ENCODE results near the gene ABCF3. TPM values are rescaled to one million over a fixed set of nuclear protein-coding genes. Genes with fewer than 3 reads are reported as not detected.

Gene ABCF3
- total and polyA plus RNA-seq, 2 of the 13 experiments (the other 11 are each of a cell fraction or from before 2014, with no cell fraction given) = 38.8 to 46.5 TPM

DNA sequence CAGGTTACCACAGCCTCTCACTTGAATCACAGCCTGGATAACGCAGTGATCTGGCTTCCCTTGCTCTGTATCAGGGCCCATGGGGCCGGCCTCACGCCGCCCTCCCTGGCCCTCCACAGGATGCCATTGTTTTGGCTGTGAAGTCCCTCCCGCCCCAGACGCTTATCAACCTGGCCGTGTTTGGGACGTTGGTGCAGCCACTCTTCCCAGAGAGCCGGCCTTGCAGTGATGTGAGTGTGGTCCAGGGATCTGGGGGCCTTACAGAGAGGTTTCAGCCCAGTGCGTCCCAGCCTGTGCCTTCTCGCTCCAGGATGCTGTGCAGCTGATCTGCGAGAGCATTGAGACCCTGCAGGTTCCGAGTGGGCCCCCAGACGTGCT, 50.0 kb downstream of the ABCF3 start:
- Histone ChIP-seq H4K20me1 (ENCODE audit: insufficient read depth, low read length) (no peaks in the 10 kb centered on the region; the same call in 1 of the 2 replicates), H3K9ac (ENCODE audit: insufficient read depth, low read depth, low read length) (no peak overlapping the region), H3K27me3 (ENCODE audit: control insufficient read depth in 1 of 2, insufficient read depth in 2 of 2, low read length in 2 of 2) (peaks cover 15 to 78% of the 10 kb centered on the region in 2 experiments; a peak in 4 of 5 replicates), H3K79me2 (ENCODE audit: insufficient read depth, low read length) (no peaks in the 10 kb centered on the region), H3K9me3 (ENCODE audit: low read length) (no peaks in the 10 kb centered on the region), H3K4me1 (ENCODE audit: insufficient read depth, low read length) (peaks cover 3% of the 10 kb centered on the region; the same call in 1 of the 2 replicates), H3K27ac (ENCODE audit: extremely low read length, insufficient read depth, low read length) (no peak overlapping the region), H3K4me3 (replicated peaks in 1 of 3; ENCODE audit: insufficient read depth in 1 of 3, low read depth in 2 of 3, low read length in 3 of 3) (no peak overlapping the region), H2AFZ (ENCODE audit: low read length) (no peak overlapping the region), H3K4me2 (ENCODE audit: low read depth, low read length) (no peak overlapping the region), H3K36me3 (replicated peaks in 1 of 2; ENCODE audit: control insufficient read depth in 1 of 2, insufficient read depth in 2 of 2, low read length in 2 of 2) (no peaks in the 10 kb centered on the region)
- ATAC-seq (no peak), DNase-seq (ENCODE audit: low spot score) (no peak), FAIRE-seq (no peak)
- TF ChIP-seq DPF2 (CRISPR knock-in tag; IDR thresholded peaks at IDR 0.05; ENCODE audit: borderline replicate concordance, low read depth) (no peak), LRRFIP1 (CRISPR knock-in tag; conservative IDR thresholded peaks at IDR 0.05) (no peak), BCL3 (CRISPR knock-in tag; IDR thresholded peaks at IDR 0.05) (no peak), BCL6 (CRISPR knock-in tag; IDR thresholded peaks at IDR 0.05) (no peak), NCOA2 (CRISPR knock-in tag; IDR thresholded peaks at IDR 0.05) (no peak), HDAC2 (CRISPR knock-in tag; IDR thresholded peaks at IDR 0.05) (no peak), ZNF160 (CRISPR knock-in tag; IDR thresholded peaks at IDR 0.05) (no peak), DMTF1 (CRISPR knock-in tag; IDR thresholded peaks at IDR 0.05) (no peak)
- intact Hi-C loops (cut with micrococcal nuclease; ENCODE audit: unreplicated experiment) (no loop called here), in situ Hi-C loops (cut with HindIII; ENCODE audit: extremely low pct_ligation_motif_present, low pct_unique_long_range_greater_than_20kb) (no loop called here)
- 16% methylated on average over 9 of the region's 14 CpGs for WGBS (ENCODE audit: low lambda C conversion rate)
- CTCF ChIA-PET (ENCODE audit: low intra/inter-chr PET ratio, low total read pairs) = no interaction called here
- BruUV-seq (replicated peaks) = no TSS peak
- POLR2A ChIA-PET = no interaction called here

Measured in HepG2 (cell line).